ENCODE data around the gene GLT8D2.
"Not testable (repeated sequence)": the region's sequence is repeated elsewhere in the genome, so short reads cannot be mapped to it uniquely, and the experiment has no call there.

GLT8D2 gene

DNA sequence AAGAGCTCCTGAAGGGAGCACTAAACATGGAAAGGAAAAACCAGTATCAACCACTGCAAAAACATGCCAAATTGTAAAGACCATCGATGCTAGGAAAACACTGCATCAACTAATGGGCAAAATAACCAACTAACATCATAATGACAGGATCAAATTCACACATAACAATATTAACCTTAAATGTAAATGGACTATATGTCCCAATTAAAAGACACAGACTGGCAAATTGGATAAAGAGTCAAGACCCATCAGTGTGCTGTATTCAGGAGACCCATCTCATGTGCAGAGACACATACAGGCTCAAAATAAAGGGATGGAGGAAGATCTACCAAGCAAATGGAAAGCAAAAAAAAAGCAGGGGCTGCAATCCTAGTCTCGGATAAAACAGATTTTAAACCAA, 13.8 kb downstream of the GLT8D2 start:
- H3K36me3 ChIP-seq (ENCODE audit: control insufficient read depth in 2 of 2, insufficient read depth in 2 of 2, low read length in 2 of 2); H3K27ac ChIP-seq (ENCODE audit: low read depth in 2 of 2, low read length in 2 of 2); H3K4me1 ChIP-seq (ENCODE audit: control insufficient read depth in 2 of 2, insufficient read depth in 2 of 2, low read length in 2 of 2); H3K4me3 ChIP-seq (ENCODE audit: low read length in 2 of 2); H3K27me3 ChIP-seq (ENCODE audit: control insufficient read depth in 2 of 2, insufficient read depth in 2 of 2, low read length in 2 of 2); H3K9ac ChIP-seq (ENCODE audit: low read depth in 1 of 2, low read length in 2 of 2); H3K9me3 ChIP-seq (ENCODE audit: control insufficient read depth in 2 of 2, low read length in 2 of 2): not testable (repeated sequence)

GRCh38 chr12:104030596-104030995, 19.4 kb downstream of the GLT8D2 start:
- not testable (repeated sequence) for H3K27ac ChIP-seq (ENCODE audit: low read depth in 2 of 2, low read length in 2 of 2); H3K4me3 ChIP-seq (ENCODE audit: low read length in 2 of 2); H3K36me3 ChIP-seq (ENCODE audit: control insufficient read depth in 2 of 2, insufficient read depth in 2 of 2, low read length in 2 of 2); H3K4me1 ChIP-seq (ENCODE audit: control insufficient read depth in 2 of 2, insufficient read depth in 2 of 2, low read length in 2 of 2); H3K27me3 ChIP-seq (ENCODE audit: control insufficient read depth in 2 of 2, insufficient read depth in 2 of 2, low read length in 2 of 2); H3K9me3 ChIP-seq (ENCODE audit: control insufficient read depth in 2 of 2, low read length in 2 of 2); H3K9ac ChIP-seq (ENCODE audit: low read depth in 1 of 2, low read length in 2 of 2)

- Histone ChIP-seq H3K27ac (ENCODE audit: low read depth in 2 of 2, low read length in 2 of 2) (no peak overlapping the region), H3K9ac (ENCODE audit: low read depth in 1 of 2, low read length in 2 of 2) (no peak overlapping the region), H3K36me3 (ENCODE audit: control insufficient read depth in 2 of 2, insufficient read depth in 2 of 2, low read length in 2 of 2) (no peaks in the 10 kb centered on the region), H3K9me3 (ENCODE audit: control insufficient read depth in 2 of 2, low read length in 2 of 2) (peaks cover 0 to 2% of the 10 kb centered on the region in 2 donors), H3K4me1 (ENCODE audit: control insufficient read depth in 2 of 2, insufficient read depth in 2 of 2, low read length in 2 of 2) (no peaks in the 10 kb centered on the region), H3K27me3 (ENCODE audit: control insufficient read depth in 2 of 2, insufficient read depth in 2 of 2, low read length in 2 of 2) (no peaks in the 10 kb centered on the region), H3K4me3 (ENCODE audit: low read length in 2 of 2) (no peak overlapping the region)
These were observed 23.0 kb downstream of the GLT8D2 start for GRCh38 chr12:104026841-104027599.

- Histone ChIP-seq H3K9me3 (ENCODE audit: control insufficient read depth in 2 of 2, low read length in 2 of 2) (peaks cover 0 to 2% of the 10 kb centered on the region in 2 donors), H3K36me3 (ENCODE audit: control insufficient read depth in 2 of 2, insufficient read depth in 2 of 2, low read length in 2 of 2) (no peaks in the 10 kb centered on the region), H3K9ac (ENCODE audit: low read depth in 1 of 2, low read length in 2 of 2) (no peak overlapping the region), H3K27ac (ENCODE audit: low read depth in 2 of 2, low read length in 2 of 2) (no peak overlapping the region), H3K4me3 (ENCODE audit: low read length in 2 of 2) (no peak overlapping the region), H3K27me3 (ENCODE audit: control insufficient read depth in 2 of 2, insufficient read depth in 2 of 2, low read length in 2 of 2) (no peaks in the 10 kb centered on the region), H3K4me1 (ENCODE audit: control insufficient read depth in 2 of 2, insufficient read depth in 2 of 2, low read length in 2 of 2) (no peaks in the 10 kb centered on the region)
These were observed 24.2 kb downstream of the GLT8D2 start for GRCh38 chr12:104025771-104026170.

DNA sequence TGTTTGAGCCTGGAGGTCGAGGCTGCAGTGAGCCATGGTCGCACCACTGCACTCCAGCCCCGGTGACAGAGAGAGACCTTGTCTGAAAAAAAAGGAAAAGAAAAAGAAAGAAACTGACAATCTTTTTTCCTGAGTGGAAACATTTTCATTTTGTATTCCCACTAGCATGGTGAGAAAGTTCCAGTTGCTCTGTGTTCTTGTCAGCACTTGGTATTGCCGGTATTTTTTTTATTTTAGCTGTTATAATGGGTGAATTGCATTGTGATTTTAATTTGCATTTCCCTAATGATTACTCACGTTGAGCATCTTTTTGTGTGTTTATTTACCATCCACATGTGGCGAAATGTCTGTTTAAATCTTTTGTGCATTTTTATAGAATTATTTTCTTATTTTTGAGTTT, 25.6 kb downstream of the GLT8D2 start:
- Histone ChIP-seq H3K27ac (ENCODE audit: low read depth in 2 of 2, low read length in 2 of 2) (no peak overlapping the region), H3K4me1 (ENCODE audit: control insufficient read depth in 2 of 2, insufficient read depth in 2 of 2, low read length in 2 of 2) (no peaks in the 10 kb centered on the region), H3K4me3 (ENCODE audit: low read length in 2 of 2) (no peak overlapping the region), H3K36me3 (ENCODE audit: control insufficient read depth in 2 of 2, insufficient read depth in 2 of 2, low read length in 2 of 2) (no peaks in the 10 kb centered on the region), H3K27me3 (ENCODE audit: control insufficient read depth in 2 of 2, insufficient read depth in 2 of 2, low read length in 2 of 2) (no peaks in the 10 kb centered on the region), H3K9ac (ENCODE audit: low read depth in 1 of 2, low read length in 2 of 2) (no peak overlapping the region), H3K9me3 (ENCODE audit: control insufficient read depth in 2 of 2, low read length in 2 of 2) (peaks cover 0 to 2% of the 10 kb centered on the region in 2 donors)

GRCh38 chr12:104023710-104024109, 26.3 kb downstream of the GLT8D2 start:
- Histone ChIP-seq H3K4me3 (ENCODE audit: low read length in 2 of 2) (no peak overlapping the region), H3K36me3 (ENCODE audit: control insufficient read depth in 2 of 2, insufficient read depth in 2 of 2, low read length in 2 of 2) (no peaks in the 10 kb centered on the region), H3K4me1 (ENCODE audit: control insufficient read depth in 2 of 2, insufficient read depth in 2 of 2, low read length in 2 of 2) (no peaks in the 10 kb centered on the region), H3K27me3 (ENCODE audit: control insufficient read depth in 2 of 2, insufficient read depth in 2 of 2, low read length in 2 of 2) (no peaks in the 10 kb centered on the region), H3K27ac (ENCODE audit: low read depth in 2 of 2, low read length in 2 of 2) (no peak overlapping the region), H3K9ac (ENCODE audit: low read depth in 1 of 2, low read length in 2 of 2) (no peak overlapping the region), H3K9me3 (ENCODE audit: control insufficient read depth in 2 of 2, low read length in 2 of 2) (peaks cover 0 to 2% of the 10 kb centered on the region in 2 donors)

- Histone ChIP-seq H3K36me3 (ENCODE audit: control insufficient read depth in 2 of 2, insufficient read depth in 2 of 2, low read length in 2 of 2) (no peaks in the 10 kb centered on the region), H3K9me3 (ENCODE audit: control insufficient read depth in 2 of 2, low read length in 2 of 2) (peaks cover 0 to 2% of the 10 kb centered on the region in 2 donors), H3K27me3 (ENCODE audit: control insufficient read depth in 2 of 2, insufficient read depth in 2 of 2, low read length in 2 of 2) (no peaks in the 10 kb centered on the region), H3K27ac (ENCODE audit: low read depth in 2 of 2, low read length in 2 of 2) (no peak overlapping the region), H3K4me1 (ENCODE audit: control insufficient read depth in 2 of 2, insufficient read depth in 2 of 2, low read length in 2 of 2) (no peaks in the 10 kb centered on the region), H3K4me3 (ENCODE audit: low read length in 2 of 2) (no peak overlapping the region), H3K9ac (ENCODE audit: low read depth in 1 of 2, low read length in 2 of 2) (no peak overlapping the region)
These were observed 27.2 kb downstream of the GLT8D2 start for GRCh38 chr12:104022786-104023185.

DNA sequence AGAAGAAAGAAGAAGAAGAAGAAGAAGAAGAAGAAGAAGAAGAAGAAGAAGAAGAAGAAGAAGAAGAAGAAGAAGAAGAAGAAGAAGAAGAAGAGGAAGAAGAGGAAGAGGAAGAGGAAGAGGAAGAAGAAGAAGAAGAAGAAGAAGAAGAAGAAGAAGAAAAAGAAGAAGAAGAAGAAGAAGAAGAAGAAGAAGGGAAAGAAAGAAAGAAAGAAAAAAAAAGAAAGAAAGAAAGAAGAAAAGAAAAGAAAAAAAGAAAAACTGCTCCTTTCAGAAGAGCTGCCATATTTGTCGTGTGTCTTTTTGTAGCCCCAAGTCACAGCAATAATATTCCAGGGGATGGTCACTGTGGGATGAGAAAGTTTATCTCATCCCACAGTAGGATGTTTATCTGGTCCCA, 28.1 kb downstream of the GLT8D2 start:
- not testable (repeated sequence) for H3K27ac ChIP-seq (ENCODE audit: low read depth in 2 of 2, low read length in 2 of 2); H3K9me3 ChIP-seq (ENCODE audit: control insufficient read depth in 2 of 2, low read length in 2 of 2); H3K9ac ChIP-seq (ENCODE audit: low read depth in 1 of 2, low read length in 2 of 2); H3K36me3 ChIP-seq (ENCODE audit: control insufficient read depth in 2 of 2, insufficient read depth in 2 of 2, low read length in 2 of 2); H3K4me1 ChIP-seq (ENCODE audit: control insufficient read depth in 2 of 2, insufficient read depth in 2 of 2, low read length in 2 of 2); H3K27me3 ChIP-seq (ENCODE audit: control insufficient read depth in 2 of 2, insufficient read depth in 2 of 2, low read length in 2 of 2); H3K4me3 ChIP-seq (ENCODE audit: low read length in 2 of 2)

GRCh38 chr12:104012331-104012730, 37.7 kb downstream of the GLT8D2 start:
- Histone ChIP-seq H3K4me1 (ENCODE audit: control insufficient read depth in 2 of 2, insufficient read depth in 2 of 2, low read length in 2 of 2) (no peaks in the 10 kb centered on the region), H3K4me3 (ENCODE audit: low read length in 2 of 2) (no peak overlapping the region), H3K9ac (ENCODE audit: low read depth in 1 of 2, low read length in 2 of 2) (no peak overlapping the region), H3K9me3 (ENCODE audit: control insufficient read depth in 2 of 2, low read length in 2 of 2) (no peaks in the 10 kb centered on the region), H3K27me3 (ENCODE audit: control insufficient read depth in 2 of 2, insufficient read depth in 2 of 2, low read length in 2 of 2) (no peaks in the 10 kb centered on the region), H3K36me3 (ENCODE audit: control insufficient read depth in 2 of 2, insufficient read depth in 2 of 2, low read length in 2 of 2) (no peaks in the 10 kb centered on the region), H3K27ac (ENCODE audit: low read depth in 2 of 2, low read length in 2 of 2) (no peak overlapping the region)

GRCh38 chr12:104011253-104011652, 38.7 kb downstream of the GLT8D2 start:
- H3K27me3 ChIP-seq (ENCODE audit: control insufficient read depth in 2 of 2, insufficient read depth in 2 of 2, low read length in 2 of 2) = no peaks in the 10 kb centered on the region
- no peaks in the 10 kb centered on the region for H3K4me1 ChIP-seq (ENCODE audit: control insufficient read depth in 2 of 2, insufficient read depth in 2 of 2, low read length in 2 of 2)
- no peak overlapping the region for H3K27ac ChIP-seq (ENCODE audit: low read depth in 2 of 2, low read length in 2 of 2)
- no peaks in the 10 kb centered on the region for H3K36me3 ChIP-seq (ENCODE audit: control insufficient read depth in 2 of 2, insufficient read depth in 2 of 2, low read length in 2 of 2)
- H3K4me3 ChIP-seq (ENCODE audit: low read length in 2 of 2) = no peak overlapping the region
- H3K9ac ChIP-seq (ENCODE audit: low read depth in 1 of 2, low read length in 2 of 2) = no peak overlapping the region
- H3K9me3 ChIP-seq (ENCODE audit: control insufficient read depth in 2 of 2, low read length in 2 of 2) = no peaks in the 10 kb centered on the region

Measured in mucosa of rectum (tissue), 2 donors.